Panc1 (cell line): ENCODE data around the gene KIF2A. TPM values are rescaled to one million over a fixed set of nuclear protein-coding genes. Genes with fewer than 3 reads are reported as not detected.

Experiments
- ATAC-seq: fragments of 200-7000 bp; cut with Tn5 transposase; 2 replicates; pipeline ENCODE4 v1.9.1; 2020; ENCODE audit warnings: mild to moderate bottlenecking, moderate library complexity
- BruUV-seq: library from RNA; stranded (reverse); fragments of 400-500 nt; replicated peaks from 2 replicates; lab custom pipeline; 2021; lab: Mats Ljungman, UMichigan
- CTCF ChIA-PET: fragments of 300-600 bp; sonication (Branson Sonifier 250); formaldehyde crosslinking; loops from one replicate; lab custom pipeline; 2022; ENCODE audit warnings: antibody characterized with exemption; lab: Charles Lee
- POLR2A ChIA-PET: fragments of 300-600 bp; sonication (Branson Sonifier 250); formaldehyde crosslinking; loops from one replicate; lab custom pipeline; 2022; ENCODE audit warnings: antibody characterized with exemption; lab: Charles Lee
- DNase-seq: peaks from one replicate; pipeline ENCODE4 v3.0.0-alpha.2; 2010; ENCODE audit warnings: low read depth, low spot score
- H3K27ac ChIP-seq: 2 replicates; pipeline ENCODE4 v1.5.1; 2011; ENCODE audit warnings: mild to moderate bottlenecking, low read length, inconsistent platforms
- H3K27me3 ChIP-seq: fragments of 200-500 bp; sonication (Bioruptor generic); 2 replicates; pipeline ENCODE4 v1.6.0; 2014; ENCODE audit warnings: low read length, inconsistent platforms; ENCODE audit not compliant: control insufficient read depth, insufficient read depth
- H3K36me3 ChIP-seq: fragments of 200-500 bp; sonication (Bioruptor generic); 2 replicates; pipeline ENCODE4 v1.5.1; 2014; ENCODE audit warnings: inconsistent platforms, mild to moderate bottlenecking, low read length, moderate library complexity; ENCODE audit not compliant: control insufficient read depth, insufficient read depth
- H3K4me1 ChIP-seq: 2 replicates; pipeline ENCODE4 v1.5.1; 2011; ENCODE audit warnings: inconsistent platforms, mild to moderate bottlenecking, low read length, moderate library complexity; ENCODE audit not compliant: control insufficient read depth, insufficient read depth
- H3K4me3 ChIP-seq, 2 experiments: 2 replicates each; pipeline ENCODE4 v1.5.1; 2011 to 2012; ENCODE audit warnings: low read depth in 2 of 2, low read length in 2 of 2, mild to moderate bottlenecking in 2 of 2, inconsistent platforms in 1 of 2, moderate library complexity in 1 of 2
- H3K9me3 ChIP-seq: fragments of 200-500 bp; sonication (Bioruptor generic); 2 replicates; pipeline ENCODE4 v1.5.1; 2014; ENCODE audit warnings: low read depth, mild to moderate bottlenecking, inconsistent platforms, low read length, moderate library complexity; ENCODE audit not compliant: control insufficient read depth, insufficient read depth
- POLR2AphosphoS5 ChIP-seq: IDR thresholded peaks from 2 replicates; pipeline ENCODE4 v1.6.1; 2012; ENCODE audit warnings: mild to moderate bottlenecking, low read depth, low read length, moderate library complexity
- SIN3A ChIP-seq: IDR thresholded peaks from 2 replicates; pipeline ENCODE4 v1.6.1; 2012; ENCODE audit warnings: low read depth, mild to moderate bottlenecking, low read length, moderate library complexity, borderline replicate concordance; ENCODE audit not compliant: insufficient read depth
- TCF7L2 ChIP-seq: IDR thresholded peaks from 2 replicates; pipeline ENCODE4 v1.6.1; 2011; ENCODE audit warnings: mild to moderate bottlenecking, low read depth, low read length, inconsistent platforms
- in situ Hi-C: cut with HindIII; loops from 2 replicates; pipeline ENCODE4 v1.10.0; 2016; ENCODE audit warnings: low sequenced_read_pairs, low pct_unique_long_range_greater_than_20kb
- intact Hi-C: fragments of 100-400 bp; cut with micrococcal nuclease; formaldehyde crosslinking; loops from one replicate; pipeline ENCODE4 v1.10.0; 2022; ENCODE audit not compliant: unreplicated experiment
- total RNA-seq: library from RNA; stranded (reverse); gene quantifications from one replicate; pipeline ENCODE4 v1.2.1, GENCODE V29; 2021; ENCODE audit not compliant: unreplicated experiment
- TF ChIP-seq, protein P1 (sequence below): fragments of 450-650 bp; IDR thresholded peaks from 2 replicates; pipeline ENCODE4 v1.5.1; 2017; ENCODE audit warnings: mild to moderate bottlenecking
- TF ChIP-seq, protein P2 (sequence below), 2 experiments: IDR thresholded peaks; 2 replicates each; pipeline ENCODE4 v1.6.1; 2011 to 2012; ENCODE audit warnings: low read depth in 2 of 2, control low read depth in 1 of 2, low read length in 1 of 2, mild to moderate bottlenecking in 1 of 2, moderate library complexity in 1 of 2; ENCODE audit not compliant: insufficient read depth in 1 of 2

Gene KIF2A
- total RNA-seq, 1 experiment from 2014 or later: 58.9 TPM

DNA sequence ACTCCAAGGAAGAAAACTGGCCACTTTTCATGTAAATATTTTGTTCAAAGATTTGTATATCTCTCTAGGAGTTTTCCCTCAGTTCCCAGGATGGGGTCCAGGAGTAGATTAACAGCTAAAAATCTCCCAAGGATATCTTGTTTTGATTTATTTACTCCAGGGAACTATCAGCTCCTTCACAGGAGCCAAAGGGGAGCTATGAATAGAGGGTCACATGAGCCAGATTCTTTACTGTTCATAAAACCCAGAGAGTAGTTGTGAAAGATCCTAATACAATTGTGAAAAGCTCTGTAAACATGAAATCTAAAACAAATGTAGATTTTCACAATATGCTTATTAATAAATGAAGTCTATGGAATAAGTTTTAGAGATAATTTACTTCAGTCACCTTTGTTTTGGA is 80.8 kb downstream of the KIF2A start:
- H3K4me3 ChIP-seq: no peak overlapping the region
- DNase-seq (no peak), ATAC-seq (no peak)
- TF ChIP-seq, protein P1, sequence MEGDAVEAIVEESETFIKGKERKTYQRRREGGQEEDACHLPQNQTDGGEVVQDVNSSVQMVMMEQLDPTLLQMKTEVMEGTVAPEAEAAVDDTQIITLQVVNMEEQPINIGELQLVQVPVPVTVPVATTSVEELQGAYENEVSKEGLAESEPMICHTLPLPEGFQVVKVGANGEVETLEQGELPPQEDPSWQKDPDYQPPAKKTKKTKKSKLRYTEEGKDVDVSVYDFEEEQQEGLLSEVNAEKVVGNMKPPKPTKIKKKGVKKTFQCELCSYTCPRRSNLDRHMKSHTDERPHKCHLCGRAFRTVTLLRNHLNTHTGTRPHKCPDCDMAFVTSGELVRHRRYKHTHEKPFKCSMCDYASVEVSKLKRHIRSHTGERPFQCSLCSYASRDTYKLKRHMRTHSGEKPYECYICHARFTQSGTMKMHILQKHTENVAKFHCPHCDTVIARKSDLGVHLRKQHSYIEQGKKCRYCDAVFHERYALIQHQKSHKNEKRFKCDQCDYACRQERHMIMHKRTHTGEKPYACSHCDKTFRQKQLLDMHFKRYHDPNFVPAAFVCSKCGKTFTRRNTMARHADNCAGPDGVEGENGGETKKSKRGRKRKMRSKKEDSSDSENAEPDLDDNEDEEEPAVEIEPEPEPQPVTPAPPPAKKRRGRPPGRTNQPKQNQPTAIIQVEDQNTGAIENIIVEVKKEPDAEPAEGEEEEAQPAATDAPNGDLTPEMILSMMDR: no peak
- TF ChIP-seq, protein P2, sequence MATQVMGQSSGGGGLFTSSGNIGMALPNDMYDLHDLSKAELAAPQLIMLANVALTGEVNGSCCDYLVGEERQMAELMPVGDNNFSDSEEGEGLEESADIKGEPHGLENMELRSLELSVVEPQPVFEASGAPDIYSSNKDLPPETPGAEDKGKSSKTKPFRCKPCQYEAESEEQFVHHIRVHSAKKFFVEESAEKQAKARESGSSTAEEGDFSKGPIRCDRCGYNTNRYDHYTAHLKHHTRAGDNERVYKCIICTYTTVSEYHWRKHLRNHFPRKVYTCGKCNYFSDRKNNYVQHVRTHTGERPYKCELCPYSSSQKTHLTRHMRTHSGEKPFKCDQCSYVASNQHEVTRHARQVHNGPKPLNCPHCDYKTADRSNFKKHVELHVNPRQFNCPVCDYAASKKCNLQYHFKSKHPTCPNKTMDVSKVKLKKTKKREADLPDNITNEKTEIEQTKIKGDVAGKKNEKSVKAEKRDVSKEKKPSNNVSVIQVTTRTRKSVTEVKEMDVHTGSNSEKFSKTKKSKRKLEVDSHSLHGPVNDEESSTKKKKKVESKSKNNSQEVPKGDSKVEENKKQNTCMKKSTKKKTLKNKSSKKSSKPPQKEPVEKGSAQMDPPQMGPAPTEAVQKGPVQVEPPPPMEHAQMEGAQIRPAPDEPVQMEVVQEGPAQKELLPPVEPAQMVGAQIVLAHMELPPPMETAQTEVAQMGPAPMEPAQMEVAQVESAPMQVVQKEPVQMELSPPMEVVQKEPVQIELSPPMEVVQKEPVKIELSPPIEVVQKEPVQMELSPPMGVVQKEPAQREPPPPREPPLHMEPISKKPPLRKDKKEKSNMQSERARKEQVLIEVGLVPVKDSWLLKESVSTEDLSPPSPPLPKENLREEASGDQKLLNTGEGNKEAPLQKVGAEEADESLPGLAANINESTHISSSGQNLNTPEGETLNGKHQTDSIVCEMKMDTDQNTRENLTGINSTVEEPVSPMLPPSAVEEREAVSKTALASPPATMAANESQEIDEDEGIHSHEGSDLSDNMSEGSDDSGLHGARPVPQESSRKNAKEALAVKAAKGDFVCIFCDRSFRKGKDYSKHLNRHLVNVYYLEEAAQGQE (IDR thresholded peaks at IDR 0.05; ENCODE audit: insufficient read depth in 1 of 2, low read depth in 2 of 2, low read length in 1 of 2): no peak
- no peak for TF ChIP-seq SIN3A
- no peak for TF ChIP-seq POLR2AphosphoS5
- no peak for TF ChIP-seq TCF7L2
- CTCF ChIA-PET: no interaction called here
- BruUV-seq: no TSS peak
- H3K4me1 ChIP-seq: no peaks in the 10 kb centered on the region
- intact Hi-C loops: no loop called here
- POLR2A ChIA-PET: no interaction called here
- no peaks in the 10 kb centered on the region for H3K9me3 ChIP-seq
- in situ Hi-C loops: no loop called here
- H3K36me3 ChIP-seq: peaks cover 48% of the 10 kb centered on the region
- H3K27ac ChIP-seq: no peak overlapping the region
- no peaks in the 10 kb centered on the region for H3K27me3 ChIP-seq

DNA sequence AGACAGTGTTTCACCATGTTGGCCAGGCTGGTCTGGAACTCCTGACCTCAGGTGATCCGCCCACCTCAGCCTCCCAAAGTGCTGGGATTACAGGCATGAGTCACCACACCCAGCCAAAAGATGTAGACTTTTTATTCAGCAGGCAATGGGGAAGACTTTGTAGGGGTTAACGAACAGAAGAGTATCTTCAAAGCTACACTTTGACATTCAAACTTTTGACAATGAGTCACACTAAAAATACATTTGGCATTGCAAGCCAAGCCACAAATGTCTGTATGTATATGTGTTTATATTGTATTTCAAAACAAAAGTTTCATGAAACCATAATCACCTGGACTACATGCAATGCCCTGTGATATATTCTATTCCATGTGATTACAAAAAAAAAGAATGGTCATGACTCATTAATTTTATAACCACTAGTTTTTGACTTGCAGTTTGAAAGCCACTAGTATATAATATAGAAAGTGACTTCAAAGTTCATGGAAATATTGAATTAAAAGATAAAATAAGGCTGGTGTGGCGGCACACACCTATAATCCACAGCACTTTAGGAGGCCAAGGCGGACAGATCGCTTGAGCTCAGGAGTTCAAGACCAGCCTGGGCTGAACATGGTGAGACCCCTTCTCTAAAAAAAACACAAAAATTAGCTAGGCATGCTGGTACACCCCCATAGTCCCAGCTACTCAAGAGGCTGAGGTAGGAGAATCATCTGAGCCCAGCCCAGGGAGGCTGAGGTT is 89.4 kb downstream of the KIF2A start:
- DNase-seq: no peak
- in situ Hi-C loops (no loop called here), intact Hi-C loops (no loop called here)
- peaks cover 33% of the 10 kb centered on the region for H3K36me3 ChIP-seq
- no peaks in the 10 kb centered on the region for H3K27me3 ChIP-seq
- ATAC-seq: no peak; the same call in 1 of the 2 replicates
- ChIA-PET CTCF (interaction anchor here (0.6 kb wide), 1 partner anchor 48 kb away, joined by 4 read pairs; no protein-coding TSS in a partner anchor), POLR2A (no interaction called here)
- no peak overlapping the region for H3K27ac ChIP-seq
- H3K4me1 ChIP-seq: no peaks in the 10 kb centered on the region
- TF ChIP-seq, protein P2 (IDR thresholded peaks at IDR 0.05; ENCODE audit: insufficient read depth in 1 of 2, low read depth in 2 of 2, low read length in 1 of 2): no peak
- TF ChIP-seq POLR2AphosphoS5 (no peak), TCF7L2 (no peak), SIN3A (no peak)
- no peaks in the 10 kb centered on the region for H3K9me3 ChIP-seq
- no TSS peak for BruUV-seq
- H3K4me3 ChIP-seq: no peak overlapping the region
